Astrocyte (in vitro differentiated cells and primary cell): ENCODE measurements around the gene INPP5A. TPM values are rescaled to one million over a fixed set of nuclear protein-coding genes. Genes with fewer than 3 reads are reported as not detected.

Source experiments
- DNase-seq: peaks from one replicate; pipeline ENCODE4 v3.0.0-alpha.2; 2010; ENCODE audit warnings: low read depth
- FAIRE-seq: peaks from 2 replicates; lab custom pipeline; 2011; peaks lifted over from hg19 to GRCh38; lab: Jason Lieb, UNC
- H2AFZ ChIP-seq: 2 replicates; pipeline ENCODE4 v1.6.0; 2012; ENCODE audit warnings: low read depth, low read length, inconsistent platforms
- H3K27ac ChIP-seq: 2 replicates; pipeline ENCODE4 v1.5.1; 2011; ENCODE audit warnings: low read depth, low read length, inconsistent platforms
- H3K27me3 ChIP-seq: 2 replicates; pipeline ENCODE4 v1.6.0; 2011; ENCODE audit warnings: low read length, inconsistent platforms; ENCODE audit not compliant: insufficient read depth
- H3K36me3 ChIP-seq: 2 replicates; pipeline ENCODE4 v1.5.1; 2011; ENCODE audit warnings: low read length, inconsistent platforms; ENCODE audit not compliant: insufficient read depth
- H3K4me1 ChIP-seq: 2 replicates; pipeline ENCODE4 v1.5.1; 2011; ENCODE audit warnings: low read length, inconsistent platforms; ENCODE audit not compliant: insufficient read depth
- H3K4me2 ChIP-seq: 2 replicates; pipeline ENCODE4 v1.6.0; 2012; ENCODE audit warnings: low read length, inconsistent platforms
- H3K4me3 ChIP-seq: 2 replicates; pipeline ENCODE4 v1.5.1; 2011; ENCODE audit warnings: low read depth, mild to moderate bottlenecking, low read length, inconsistent platforms; ENCODE audit not compliant: insufficient read depth
- H3K79me2 ChIP-seq: 2 replicates; pipeline ENCODE4 v1.6.0; 2012; ENCODE audit warnings: mild to moderate bottlenecking, low read length, inconsistent platforms; ENCODE audit not compliant: insufficient read depth
- H3K9ac ChIP-seq: 2 replicates; pipeline ENCODE4 v1.6.0; 2012; ENCODE audit warnings: mild to moderate bottlenecking, low read length, inconsistent platforms
- H3K9me3 ChIP-seq: 2 replicates; pipeline ENCODE4 v1.5.1; 2012; ENCODE audit warnings: low read depth, mild to moderate bottlenecking, low read length, inconsistent platforms; ENCODE audit not compliant: insufficient read depth
- H4K20me1 ChIP-seq: 2 replicates; pipeline ENCODE4 v1.6.0; 2012; ENCODE audit warnings: low read length, inconsistent platforms; ENCODE audit not compliant: insufficient read depth
- H3K27ac Mint-ChIP-seq: one replicate; pipeline ENCODE4 v1.8.0; 2021; ENCODE audit warnings: mild to moderate bottlenecking, mixed read lengths; ENCODE audit not compliant: unreplicated experiment
- H3K27me3 Mint-ChIP-seq: one replicate; pipeline ENCODE4 v1.8.0; 2021; ENCODE audit warnings: low read depth, mixed read lengths; ENCODE audit not compliant: unreplicated experiment
- H3K36me3 Mint-ChIP-seq: one replicate; pipeline ENCODE4 v1.8.0; 2021; ENCODE audit warnings: low read depth, mixed read lengths; ENCODE audit not compliant: unreplicated experiment
- H3K4me1 Mint-ChIP-seq: one replicate; pipeline ENCODE4 v1.8.0; 2021; ENCODE audit warnings: low read depth, mixed read lengths; ENCODE audit not compliant: unreplicated experiment
- H3K4me3 Mint-ChIP-seq: one replicate; pipeline ENCODE4 v1.8.0; 2021; ENCODE audit warnings: mild to moderate bottlenecking, moderate library complexity, mixed read lengths; ENCODE audit not compliant: unreplicated experiment
- H3K9me3 Mint-ChIP-seq: one replicate; pipeline ENCODE4 v1.8.0; 2021; ENCODE audit warnings: mild to moderate bottlenecking, mixed read lengths; ENCODE audit not compliant: unreplicated experiment
- CTCF ChIP-seq: IDR thresholded peaks from 2 replicates; pipeline ENCODE4 v1.5.1; 2011; ENCODE audit warnings: low read depth, mild to moderate bottlenecking, inconsistent platforms, low read length, moderate library complexity; ENCODE audit not compliant: insufficient read depth
- EZH2 ChIP-seq: IDR thresholded peaks from 2 replicates; pipeline ENCODE4 v1.6.1; 2012; ENCODE audit warnings: mild to moderate bottlenecking, low read length, inconsistent platforms; ENCODE audit not compliant: insufficient read depth
- total RNA-seq: library from RNA; stranded (reverse); gene quantifications from 2 replicates; pipeline ENCODE4 v1.2.1, GENCODE V29; 2021

INPP5A gene
- total RNA-seq, 1 donor from 2014 or later: 39.1 TPM

- Mint-ChIP-seq H3K4me3 (no peak overlapping the region), H3K36me3 (peaks cover 2% of the 10 kb centered on the region), H3K4me1 (peaks cover 3% of the 10 kb centered on the region), H3K27me3 (no peaks in the 10 kb centered on the region), H3K27ac (no peak overlapping the region), H3K9me3 (no peaks in the 10 kb centered on the region)
- H3K4me2 ChIP-seq: no peak overlapping the region
- FAIRE-seq (no peak), DNase-seq (no peak)
- no peaks in the 10 kb centered on the region for H3K9me3 ChIP-seq
- H3K36me3 ChIP-seq: peaks cover 3% of the 10 kb centered on the region
- TF ChIP-seq EZH2 (no peak), CTCF (no peak)
- H4K20me1 ChIP-seq: peaks cover 7% of the 10 kb centered on the region
- H3K4me3 ChIP-seq: no peak overlapping the region
- no peaks in the 10 kb centered on the region for H3K79me2 ChIP-seq
- H3K4me1 ChIP-seq: no peaks in the 10 kb centered on the region
- no peak overlapping the region for H3K27ac ChIP-seq
- H3K27me3 ChIP-seq: no peaks in the 10 kb centered on the region
- H2AFZ ChIP-seq: no peak overlapping the region
- H3K9ac ChIP-seq: no peak overlapping the region
These were observed 213.3 kb downstream of the INPP5A start for GRCh38 chr10:132750936-132751335.

GRCh38 chr10:132752378-132752777 lies 214.8 kb downstream of the INPP5A start:
- Mint-ChIP-seq H3K27me3 (no peaks in the 10 kb centered on the region), H3K4me3 (no peak overlapping the region), H3K27ac (no peak overlapping the region), H3K9me3 (peaks cover 2% of the 10 kb centered on the region), H3K4me1 (peaks cover 3% of the 10 kb centered on the region), H3K36me3 (peaks cover 6% of the 10 kb centered on the region)
- H3K4me1 ChIP-seq: no peaks in the 10 kb centered on the region
- no peaks in the 10 kb centered on the region for H3K27me3 ChIP-seq
- peaks cover 3% of the 10 kb centered on the region for H3K36me3 ChIP-seq
- H3K9ac ChIP-seq: no peak overlapping the region
- no peak overlapping the region for H3K4me2 ChIP-seq
- TF ChIP-seq CTCF (no peak), EZH2 (no peak)
- no peaks in the 10 kb centered on the region for H3K79me2 ChIP-seq
- no peak overlapping the region for H2AFZ ChIP-seq
- H3K4me3 ChIP-seq: no peak overlapping the region
- DNase-seq (no peak), FAIRE-seq (no peak)
- H3K9me3 ChIP-seq: no peaks in the 10 kb centered on the region
- H4K20me1 ChIP-seq: peaks cover 7% of the 10 kb centered on the region
- H3K27ac ChIP-seq: no peak overlapping the region

GRCh38 chr10:132752961-132753360 lies 215.4 kb downstream of the INPP5A start:
- H3K4me1 ChIP-seq: no peaks in the 10 kb centered on the region
- FAIRE-seq: no peak
- no peak overlapping the region for H3K4me3 ChIP-seq
- DNase-seq: no peak
- Mint-ChIP-seq H3K4me1 (peaks cover 3% of the 10 kb centered on the region), H3K36me3 (peaks cover 7% of the 10 kb centered on the region), H3K27ac (no peak overlapping the region), H3K27me3 (no peaks in the 10 kb centered on the region), H3K4me3 (no peak overlapping the region), H3K9me3 (peaks cover 2% of the 10 kb centered on the region)
- H4K20me1 ChIP-seq: peaks cover 7% of the 10 kb centered on the region
- H3K36me3 ChIP-seq: peaks cover 3% of the 10 kb centered on the region
- no peak overlapping the region for H2AFZ ChIP-seq
- H3K27me3 ChIP-seq: no peaks in the 10 kb centered on the region
- no peaks in the 10 kb centered on the region for H3K9me3 ChIP-seq
- no peak overlapping the region for H3K9ac ChIP-seq
- no peak overlapping the region for H3K27ac ChIP-seq
- TF ChIP-seq CTCF (no peak), EZH2 (no peak)
- no peak overlapping the region for H3K4me2 ChIP-seq
- no peaks in the 10 kb centered on the region for H3K79me2 ChIP-seq
